Activated CD8-positive, alpha-beta memory T cell treated with anti-CD3 and anti-CD28 coated beads for 24 hours (primary cell): ENCODE results near the gene ABI3.

ENCODE experiments used
- DNase-seq: peaks from one replicate; pipeline ENCODE4 v3.0.0-alpha.2; 2020

The ABI3 gene

GRCh38 chr17:49197346-49197998, 13.0 kb upstream of the ABI3 start:
- DNase-seq: no peak

- no peak for DNase-seq
These were observed 12.3 kb upstream of the ABI3 start for GRCh38 chr17:49198211-49198610.

GRCh38 chr17:49200423-49201083, 10.0 kb upstream of the ABI3 start:
- DNase-seq: no peak

- no peak for DNase-seq
These were observed 9.0 kb upstream of the ABI3 start for GRCh38 chr17:49201481-49201927.

- DNase-seq: no peak
These were observed 6.7 kb upstream of the ABI3 start for GRCh38 chr17:49203796-49204195.

GRCh38 chr17:49204516-49204915, 6.0 kb upstream of the ABI3 start:
- no peak for DNase-seq

GRCh38 chr17:49209061-49209571, 1.4 kb upstream of the ABI3 start:
- no peak for DNase-seq

- DNase-seq: no peak
These were observed 2.9 kb downstream of the ABI3 start for GRCh38 chr17:49213399-49213798.

GRCh38 chr17:49213847-49214246, 3.3 kb downstream of the ABI3 start:
- no peak for DNase-seq

- no peak for DNase-seq
These were observed 4.3 kb downstream of the ABI3 start for GRCh38 chr17:49214676-49215360.

- no peak for DNase-seq
These were observed 6.0 kb downstream of the ABI3 start for GRCh38 chr17:49216482-49216881.

- DNase-seq: no peak
These were observed 6.6 kb downstream of the ABI3 start for GRCh38 chr17:49216953-49217650.

- peak; percentile 82 for DNase-seq
These were observed 7.3 kb downstream of the ABI3 start for GRCh38 chr17:49217651-49218413.

- DNase-seq: peak; percentile 80
These were observed 8.7 kb downstream of the ABI3 start for GRCh38 chr17:49218941-49219913.

GRCh38 chr17:49219987-49220386, 9.5 kb downstream of the ABI3 start:
- no peak for DNase-seq

GRCh38 chr17:49223168-49223516, 12.6 kb downstream of the ABI3 start:
- no peak for DNase-seq

- peak; percentile 94 for DNase-seq
These were observed 13.2 kb downstream of the ABI3 start for GRCh38 chr17:49223517-49224197.

GRCh38 chr17:49224198-49224996, 13.9 kb downstream of the ABI3 start:
- DNase-seq: peak; percentile 81

- DNase-seq: no peak
These were observed 14.5 kb downstream of the ABI3 start for GRCh38 chr17:49224997-49225337.
